A549 (cell line): ENCODE measurements around the gene GNL1. TPM values are rescaled to one million over a fixed set of nuclear protein-coding genes. Genes with fewer than 3 reads are reported as not detected.
"Not testable (repeated sequence)": the region's sequence is repeated elsewhere in the genome, so short reads cannot be mapped to it uniquely, and the experiment has no call there.

Experiments used
- ATAC-seq, 2 experiments: fragments of 200-7000 bp in 1 of 2; fragments of >200 bp in 1 of 2; cut with Nextera tagmentation in 1 of 2; cut with Tn5 transposase in 1 of 2; 3 replicates each; pipeline versions ENCODE4 v1.8.0 to v1.9.1; 2018 to 2020; ENCODE audit warnings: mild to moderate bottlenecking in 1 of 2, moderate library complexity in 1 of 2
- CTCF ChIA-PET: fragments of 300-600 bp; sonication (Branson Sonifier 250); formaldehyde crosslinking; extraction: SDS; loops from one replicate; lab custom pipeline; 2021; ENCODE audit warnings: antibody characterized with exemption, inconsistent platforms; lab: Yijun Ruan, JAX
- POLR2A ChIA-PET: fragments of 350-600 bp; formaldehyde crosslinking; extraction: SDS; loops from one replicate; lab custom pipeline; 2021; ENCODE audit warnings: antibody characterized with exemption, inconsistent platforms; lab: Yijun Ruan, JAX
- DNase-seq, 2 experiments: peaks; one replicate each; pipeline versions ENCODE4 v3.0.0 to v3.0.0-alpha.2; 2011 to 2016; ENCODE audit warnings: low read depth in 1 of 2, low spot score in 1 of 2
- FAIRE-seq: peaks from 2 replicates; lab custom pipeline; 2011; peaks lifted over from hg19 to GRCh38; lab: Jason Lieb, UNC
- H3K27ac ChIP-seq, 2 experiments: fragments of >200 bp; sonication (Bioruptor Twin); formaldehyde crosslinking; 3 replicates each; pipeline ENCODE4 v1.5.1; 2016 to 2017
- H3K4me1 ChIP-seq: fragments of >200 bp; sonication (Bioruptor Twin); formaldehyde crosslinking; 3 replicates; pipeline ENCODE4 v1.6.1; 2016
- H3K4me2 ChIP-seq: fragments of >200 bp; sonication (Bioruptor Twin); formaldehyde crosslinking; 3 replicates; pipeline ENCODE4 v1.6.1; 2016
- H3K4me3 ChIP-seq: fragments of >200 bp; sonication (Bioruptor Twin); formaldehyde crosslinking; 3 replicates; pipeline ENCODE4 v1.5.1; 2016
- H3K9me3 ChIP-seq: fragments of >200 bp; sonication (Bioruptor Twin); formaldehyde crosslinking; 3 replicates; pipeline ENCODE4 v1.6.1; 2016
- BCL3 ChIP-seq: fragments of >200 bp; sonication (Bioruptor Twin); formaldehyde crosslinking; IDR thresholded peaks from 3 replicates; pipeline ENCODE4 v1.6.1; 2016
- CBX8 ChIP-seq: fragments of 200-600 bp; sonication (generic); IDR thresholded peaks from 2 replicates; pipeline ENCODE4 v1.6.1; 2016
- CEBPB ChIP-seq, 2 experiments: fragments of >200 bp in 1 of 2; sonication (Bioruptor Twin) in 1 of 2; formaldehyde crosslinking in 1 of 2; IDR thresholded peaks; 2 replicates each; pipeline ENCODE4 v1.6.1; 2012 to 2016
- CHD2 ChIP-seq: fragments of 150-350 bp; IDR thresholded peaks from 2 replicates; pipeline ENCODE4 v1.6.1; 2014; ENCODE audit warnings: low read length; ENCODE audit not compliant: partially characterized antibody
- EHF ChIP-seq: fragments of 250-450 bp; sonication (Bioruptor Pico); IDR thresholded peaks from 2 replicates; pipeline ENCODE4 v1.5.0; 2020; ENCODE audit warnings: mild to moderate bottlenecking
- EHMT2 ChIP-seq: fragments of 200-600 bp; sonication (generic); IDR thresholded peaks from 2 replicates; pipeline ENCODE4 v1.6.1; 2016; ENCODE audit warnings: antibody characterized with exemption, low read depth, mild to moderate bottlenecking, moderate library complexity
- ELK1 ChIP-seq: fragments of 150-350 bp; IDR thresholded peaks from 2 replicates; pipeline ENCODE4 v1.6.1; 2014; ENCODE audit warnings: low read depth, mild to moderate bottlenecking, low read length
- EP300 ChIP-seq, 2 experiments: fragments of >200 bp; sonication (Bioruptor Twin); formaldehyde crosslinking; IDR thresholded peaks; 2 replicates in 1 of 2; 3 replicates in 1 of 2; pipeline ENCODE4 v1.6.1; 2016 to 2017
- FOSB ChIP-seq: fragments of 250-450 bp; sonication (Bioruptor Pico); IDR thresholded peaks from 2 replicates; pipeline ENCODE4 v1.5.0; 2020; ENCODE audit warnings: mild to moderate bottlenecking, moderate library complexity
- FOSL2 ChIP-seq, 2 experiments: fragments of 450-650 bp in 1 of 2; fragments of >200 bp in 1 of 2; sonication (Bioruptor Twin) in 1 of 2; formaldehyde crosslinking; IDR thresholded peaks; 2 replicates each; pipeline versions ENCODE4 v1.5.0 to v1.6.1; 2016 to 2020; ENCODE audit warnings: mild to moderate bottlenecking in 1 of 2, moderate library complexity in 1 of 2
- HES2 ChIP-seq: fragments of >200 bp; sonication (Bioruptor Twin); formaldehyde crosslinking; IDR thresholded peaks from 2 replicates; pipeline ENCODE4 v1.6.1; 2016
- HEYL ChIP-seq: fragments of 250-450 bp; sonication (Bioruptor Pico); IDR thresholded peaks from 2 replicates; pipeline ENCODE4 v1.8.0; 2021; ENCODE audit warnings: mild to moderate bottlenecking, moderate library complexity
- HMGXB4 ChIP-seq: fragments of 250-450 bp; sonication (Bioruptor Pico); IDR thresholded peaks from 2 replicates; pipeline ENCODE4 v1.5.0; 2021; ENCODE audit warnings: mild to moderate bottlenecking, moderate library complexity, borderline replicate concordance
- HOXA7 ChIP-seq: fragments of 250-450 bp; sonication (Bioruptor Pico); IDR thresholded peaks from 2 replicates; pipeline ENCODE4 v1.5.0; 2020; ENCODE audit warnings: mild to moderate bottlenecking, moderate library complexity
- JUNB ChIP-seq: fragments of >200 bp; sonication (Bioruptor Twin); formaldehyde crosslinking; IDR thresholded peaks from 2 replicates; pipeline ENCODE4 v1.6.1; 2016
- KDM1A ChIP-seq: fragments of 200-600 bp; sonication (generic); IDR thresholded peaks from 2 replicates; pipeline ENCODE4 v1.6.1; 2016; ENCODE audit warnings: low read depth, mild to moderate bottlenecking
- MAFK ChIP-seq: fragments of 450-650 bp; IDR thresholded peaks from 2 replicates; pipeline ENCODE4 v1.6.1; 2014; ENCODE audit not compliant: partially characterized antibody
- NFE2L2 ChIP-seq: fragments of 150-350 bp; conservative IDR thresholded peaks from 2 replicates; pipeline ENCODE4 v1.6.1; 2014; ENCODE audit warnings: low read length
- NPAS2 ChIP-seq: fragments of 250-450 bp; sonication (Bioruptor Pico); IDR thresholded peaks from 2 replicates; pipeline ENCODE4 v1.8.0; 2022; ENCODE audit warnings: mild to moderate bottlenecking, moderate library complexity, borderline replicate concordance
- PBX3 ChIP-seq: IDR thresholded peaks from 2 replicates; pipeline ENCODE4 v1.6.1; 2012
- RAD21 ChIP-seq, 2 experiments: fragments of >200 bp in 1 of 2; sonication (Bioruptor Twin) in 1 of 2; formaldehyde crosslinking in 1 of 2; IDR thresholded peaks in 1 of 2; conservative IDR thresholded peaks in 1 of 2; 2 replicates in 1 of 2; 3 replicates in 1 of 2; pipeline ENCODE4 v1.6.1; 2012 to 2018; ENCODE audit warnings: inconsistent platforms in 1 of 2
- RARB ChIP-seq: fragments of 250-450 bp; sonication (Bioruptor Pico); IDR thresholded peaks from 2 replicates; pipeline ENCODE4 v1.8.0; 2021; ENCODE audit warnings: mild to moderate bottlenecking, moderate library complexity
- RCOR1 ChIP-seq: fragments of 150-350 bp; IDR thresholded peaks from 2 replicates; pipeline ENCODE4 v1.6.1; 2014; ENCODE audit warnings: antibody characterized with exemption, low read length, low read depth
- SMC3 ChIP-seq: fragments of >200 bp; sonication (Bioruptor Twin); formaldehyde crosslinking; IDR thresholded peaks from 3 replicates; pipeline ENCODE4 v1.6.1; 2018; ENCODE audit warnings: inconsistent platforms
- TFCP2L1 ChIP-seq: fragments of 250-450 bp; sonication (Bioruptor Pico); IDR thresholded peaks from 2 replicates; pipeline ENCODE4 v1.5.0; 2021; ENCODE audit warnings: mild to moderate bottlenecking
- ZNF302 ChIP-seq: fragments of 250-450 bp; sonication (Bioruptor Pico); IDR thresholded peaks from 2 replicates; pipeline ENCODE4 v1.9.0; 2021; ENCODE audit warnings: inconsistent platforms, mild to moderate bottlenecking, moderate library complexity
- WGBS: methylation state at CpG from one replicate; pipeline ENCODE4 v1.1.6; 2017; ENCODE audit errors: missing lambda C conversion rate; 5-methylcytosine and 5-hydroxymethylcytosine counted together
- polyA plus RNA-seq, 4 experiments: library from polyadenylated mRNA; depleted of rRNA in 3 of 4; stranded (reverse); fragments of >200 nt; fragmentation: RNase III in 1 of 4; extraction: RNeasy Plus Mini Kit Qiagen cat#74134 plus additional on column Dnase treatment in 1 of 4; gene quantifications; 2 replicates in 3 of 4; 3 replicates in 1 of 4; pipeline ENCODE4 v1.2.3, GENCODE V29; 2011 to 2017

Gene GNL1
- polyA plus RNA-seq, 2 of the 4 experiments (the other 2 are of a cell fraction) = 18.5 to 27.2 TPM

- POLR2A ChIA-PET = no interaction called here
- H3K4me3 ChIP-seq = no peak overlapping the region
- CTCF ChIA-PET = interaction anchor here (3.8 kb wide), 1 partner anchor 35 kb away, joined by 17 read pairs; no protein-coding TSS in a partner anchor
- H3K9me3 ChIP-seq = no peaks in the 10 kb centered on the region
- ATAC-seq = no peak
- H3K27ac ChIP-seq = no peak overlapping the region
- no peak for FAIRE-seq
- 57% methylated on average over 2 of the region's 3 CpGs for WGBS
- no peak overlapping the region for H3K4me2 ChIP-seq
- no peak for DNase-seq
- H3K4me1 ChIP-seq = no peaks in the 10 kb centered on the region
- TF ChIP-seq ZNF302 (CRISPR knock-in tag) (no peak), FOSB (CRISPR knock-in tag) (no peak), MAFK (no peak), RCOR1 (no peak), NPAS2 (CRISPR knock-in tag) (no peak), FOSL2 (IDR thresholded peaks at IDR 0.05) (no peak), FOSL2 (CRISPR knock-in tag; IDR thresholded peaks at IDR 0.05) (no peak), BCL3 (no peak), CHD2 (no peak), RAD21 (conservative IDR thresholded peaks at IDR 0.05 in 1 of 2, IDR thresholded peaks at IDR 0.05 in 1 of 2) (no peak), HOXA7 (CRISPR knock-in tag) (no peak), RARB (no peak), NFE2L2 (no peak), CBX8 (no peak), SMC3 (no peak), PBX3 (no peak), HMGXB4 (no peak)
Observed at GRCh38 chr6:30497714-30498113, 58.6 kb downstream of the GNL1 start.

GRCh38 chr6:30497261-30497599, 59.1 kb downstream of the GNL1 start:
- H3K27ac ChIP-seq, H3K4me3 ChIP-seq, H3K4me2 ChIP-seq, FAIRE-seq, POLR2A ChIA-PET, ATAC-seq, H3K4me1 ChIP-seq, H3K9me3 ChIP-seq, DNase-seq: not testable (repeated sequence)
- CTCF ChIA-PET = interaction anchor here (1.1 to 3.8 kb wide), 4 partner anchors 30 to 48 kb away, joined by 3 to 17 read pairs (median 6); no protein-coding TSS in a partner anchor
- WGBS = 78% methylated on average over 5 of the region's 5 CpGs

- POLR2A ChIA-PET = no interaction called here
Observed at GRCh38 chr6:30495993-30496392, 60.3 kb downstream of the GNL1 start.

More at GRCh38 chr6:30495993-30496392, 60.3 kb downstream of the GNL1 start:
- Histone ChIP-seq H3K9me3 (no peaks in the 10 kb centered on the region), H3K4me2 (no peak overlapping the region), H3K27ac (no peak overlapping the region), H3K4me1 (no peaks in the 10 kb centered on the region), H3K4me3 (no peak overlapping the region)
- FAIRE-seq = no peak
- TF ChIP-seq TFCP2L1 (CRISPR knock-in tag) (no peak), ELK1 (no peak), EHMT2 (no peak), EHF (CRISPR knock-in tag) (no peak), CBX8 (no peak), HES2 (no peak), EP300 (IDR thresholded peaks at IDR 0.05) (no peak), MAFK (no peak), HEYL (no peak), CEBPB (IDR thresholded peaks at IDR 0.05) (no peak), JUNB (no peak), KDM1A (no peak), HOXA7 (CRISPR knock-in tag) (no peak), NFE2L2 (no peak), RAD21 (conservative IDR thresholded peaks at IDR 0.05 in 1 of 2, IDR thresholded peaks at IDR 0.05 in 1 of 2) (no peak), BCL3 (no peak), CHD2 (no peak), RCOR1 (no peak)
- no peak for ATAC-seq
- 82% methylated on average over 4 of the region's 4 CpGs for WGBS
- CTCF ChIA-PET = interaction anchor here (0.9 to 3.8 kb wide), 5 partner anchors 32 to 49 kb away, joined by 3 to 17 read pairs (median 5); no protein-coding TSS in a partner anchor
- no peak for DNase-seq
